Measurements from ENCODE around the gene PEX6.

PEX6 gene

DNA sequence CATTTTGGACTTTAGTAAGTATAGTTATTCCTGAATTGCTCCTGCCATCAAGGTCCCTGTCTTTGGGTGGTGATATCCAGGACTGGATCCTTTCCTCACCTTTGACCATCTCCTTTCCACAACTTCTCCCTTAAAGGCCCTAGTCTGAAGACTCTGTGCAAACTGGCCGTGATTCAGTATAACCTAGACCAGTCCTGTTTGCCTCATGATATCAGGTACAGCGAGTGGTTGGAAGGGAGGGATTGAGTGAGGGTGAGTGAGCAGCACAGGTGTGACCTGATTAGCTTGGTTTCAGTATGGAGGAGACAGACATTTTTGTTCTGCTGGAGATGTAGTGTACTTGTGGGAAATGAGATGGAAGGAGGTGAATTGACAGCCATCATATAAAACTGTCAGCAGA lies 40.2 kb upstream of the PEX6 start:
- no peak for FAIRE-seq
- no peak for DNase-seq (ENCODE audit: insufficient read length, low spot score)
- TF ChIP-seq, protein P1, sequence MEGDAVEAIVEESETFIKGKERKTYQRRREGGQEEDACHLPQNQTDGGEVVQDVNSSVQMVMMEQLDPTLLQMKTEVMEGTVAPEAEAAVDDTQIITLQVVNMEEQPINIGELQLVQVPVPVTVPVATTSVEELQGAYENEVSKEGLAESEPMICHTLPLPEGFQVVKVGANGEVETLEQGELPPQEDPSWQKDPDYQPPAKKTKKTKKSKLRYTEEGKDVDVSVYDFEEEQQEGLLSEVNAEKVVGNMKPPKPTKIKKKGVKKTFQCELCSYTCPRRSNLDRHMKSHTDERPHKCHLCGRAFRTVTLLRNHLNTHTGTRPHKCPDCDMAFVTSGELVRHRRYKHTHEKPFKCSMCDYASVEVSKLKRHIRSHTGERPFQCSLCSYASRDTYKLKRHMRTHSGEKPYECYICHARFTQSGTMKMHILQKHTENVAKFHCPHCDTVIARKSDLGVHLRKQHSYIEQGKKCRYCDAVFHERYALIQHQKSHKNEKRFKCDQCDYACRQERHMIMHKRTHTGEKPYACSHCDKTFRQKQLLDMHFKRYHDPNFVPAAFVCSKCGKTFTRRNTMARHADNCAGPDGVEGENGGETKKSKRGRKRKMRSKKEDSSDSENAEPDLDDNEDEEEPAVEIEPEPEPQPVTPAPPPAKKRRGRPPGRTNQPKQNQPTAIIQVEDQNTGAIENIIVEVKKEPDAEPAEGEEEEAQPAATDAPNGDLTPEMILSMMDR (IDR thresholded peaks at IDR 0.05; ENCODE audit: insufficient read depth, missing control alignments): no peak

DNA sequence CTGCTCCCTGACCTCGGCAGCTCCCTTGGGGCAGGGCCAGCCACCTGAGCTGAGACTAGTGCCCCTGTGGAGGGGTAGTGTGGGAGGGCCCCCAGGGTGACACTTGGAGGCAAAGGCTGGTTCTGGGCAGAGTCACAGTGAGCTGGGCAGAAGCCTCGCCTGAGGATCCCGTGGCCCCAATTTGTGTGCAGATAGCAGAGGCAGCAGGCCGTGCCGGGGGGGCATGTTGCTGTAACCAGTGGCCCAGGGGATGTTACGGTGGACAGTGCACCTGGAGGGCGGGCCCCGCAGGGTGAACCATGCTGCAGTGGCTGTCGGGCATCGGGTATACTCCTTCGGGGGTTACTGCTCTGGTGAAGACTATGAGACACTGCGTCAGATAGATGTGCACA lies 38.0 kb upstream of the PEX6 start:
- TF ChIP-seq, protein P1 (IDR thresholded peaks at IDR 0.05; ENCODE audit: insufficient read depth, missing control alignments): no peak
- FAIRE-seq (no peak), DNase-seq (ENCODE audit: insufficient read length, low spot score) (no peak)

DNA sequence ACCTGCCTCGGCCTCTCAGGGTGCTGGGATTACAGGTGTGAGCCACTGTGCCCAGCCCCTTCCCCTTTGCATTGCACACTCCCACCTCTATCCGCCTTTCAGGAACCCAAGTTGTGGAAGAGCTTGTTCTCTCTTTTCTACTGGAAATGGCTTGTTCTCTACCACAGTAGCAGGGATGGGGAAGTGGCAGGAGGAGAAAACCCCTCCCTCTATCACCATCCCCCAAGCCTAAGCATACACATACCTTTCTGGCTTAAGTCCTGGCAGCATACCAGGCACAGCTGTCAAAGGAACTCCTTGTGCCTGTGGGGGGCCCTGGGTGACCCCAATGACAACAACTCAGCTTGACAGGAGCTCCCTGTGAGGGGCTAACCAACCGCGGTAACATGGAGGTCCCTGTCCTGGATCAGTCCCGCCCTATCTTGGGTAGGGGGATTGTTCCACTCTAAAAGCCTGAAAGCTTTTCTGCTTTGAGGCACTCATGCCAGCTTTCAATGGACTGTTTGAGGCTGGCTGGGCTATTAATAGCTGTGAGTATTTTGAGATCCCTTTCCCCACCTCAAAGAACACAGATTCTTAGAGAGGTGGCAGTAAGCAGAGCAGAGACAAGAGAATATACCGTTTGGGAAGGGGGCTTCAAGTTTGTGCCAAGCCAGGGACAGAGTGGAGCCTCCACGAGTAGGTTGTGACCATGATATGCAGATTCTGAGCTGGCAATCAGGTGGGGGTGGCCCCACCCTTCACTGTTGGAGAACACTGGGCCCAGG lies 37.4 kb upstream of the PEX6 start:
- FAIRE-seq: no peak
- DNase-seq (ENCODE audit: insufficient read length, low spot score): no peak
- TF ChIP-seq, protein P1 (IDR thresholded peaks at IDR 0.05; ENCODE audit: insufficient read depth, missing control alignments): no peak

DNA sequence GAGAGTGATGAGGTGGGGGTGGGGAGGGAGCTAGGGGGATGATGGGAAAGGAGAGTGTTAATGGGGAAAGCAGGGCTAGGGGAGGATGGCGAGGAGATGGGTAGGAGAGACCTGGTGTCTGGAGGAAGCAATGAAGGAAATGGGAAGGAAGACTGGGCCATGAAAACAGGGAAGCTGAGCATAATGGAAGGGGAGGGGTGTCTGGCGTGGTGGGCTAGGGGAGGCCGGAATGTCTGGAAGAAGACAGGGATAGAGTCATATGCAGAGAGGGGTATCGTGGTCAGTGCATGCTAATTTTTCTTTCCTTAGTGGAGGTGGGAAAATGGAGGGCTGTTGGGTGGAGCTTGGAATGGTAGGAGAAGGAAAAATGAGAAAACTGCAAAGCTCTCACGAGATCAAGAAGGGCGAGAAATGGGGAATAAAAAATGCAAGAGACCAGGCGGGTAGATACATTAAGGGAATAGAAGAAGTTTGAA lies 35.5 kb upstream of the PEX6 start:
- TF ChIP-seq, protein P1 (IDR thresholded peaks at IDR 0.05; ENCODE audit: insufficient read depth, missing control alignments): no peak
- FAIRE-seq (no peak), DNase-seq (ENCODE audit: insufficient read length, low spot score) (peak; percentile 68)

DNA sequence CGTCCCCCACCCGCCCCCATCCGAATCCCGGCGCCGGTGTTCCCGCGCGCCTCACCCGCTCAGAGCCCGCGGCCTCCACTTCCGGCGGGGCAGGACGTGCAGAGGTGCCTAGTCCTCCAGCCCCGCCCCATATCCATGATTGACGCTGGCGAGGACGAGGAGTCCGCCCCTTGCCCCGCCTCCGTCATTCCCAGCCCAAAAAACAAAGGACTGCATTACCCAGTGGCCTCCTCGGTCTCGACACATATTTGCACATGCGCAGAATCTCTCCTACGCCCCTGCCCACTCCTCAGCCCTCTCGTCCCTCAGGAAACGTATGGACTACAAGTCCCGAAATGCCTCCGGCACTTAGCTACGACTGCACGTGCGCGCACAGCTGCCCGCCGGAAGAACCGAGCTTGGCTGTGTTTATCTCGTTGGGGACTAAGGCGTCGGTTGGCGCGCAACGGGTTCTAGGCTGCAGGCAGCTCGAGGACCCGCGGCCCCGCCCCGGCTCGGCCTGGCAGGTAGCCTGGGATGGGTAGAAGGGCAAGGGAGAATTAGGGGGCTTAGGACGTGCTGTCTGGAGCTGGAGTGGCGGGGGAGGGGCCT lies 35.0 kb upstream of the PEX6 start, which contains the start of the genes KLHDC3 and MEA1:
KLHDC3 (plus strand) TSS at position 407 of the 591 bp plus-strand sequence. CDS start 2,944 bp downstream, outside the sequence.
MEA1 (minus strand) TSS at position 104 of the 591 bp plus-strand sequence. CDS start 133 bp downstream, outside the sequence.
- DNase-seq (ENCODE audit: insufficient read length, low spot score) (peak; percentile 91), FAIRE-seq (peak; percentile 38)
- TF ChIP-seq, protein P1 (IDR thresholded peaks at IDR 0.05; ENCODE audit: insufficient read depth, missing control alignments): no peak

DNA sequence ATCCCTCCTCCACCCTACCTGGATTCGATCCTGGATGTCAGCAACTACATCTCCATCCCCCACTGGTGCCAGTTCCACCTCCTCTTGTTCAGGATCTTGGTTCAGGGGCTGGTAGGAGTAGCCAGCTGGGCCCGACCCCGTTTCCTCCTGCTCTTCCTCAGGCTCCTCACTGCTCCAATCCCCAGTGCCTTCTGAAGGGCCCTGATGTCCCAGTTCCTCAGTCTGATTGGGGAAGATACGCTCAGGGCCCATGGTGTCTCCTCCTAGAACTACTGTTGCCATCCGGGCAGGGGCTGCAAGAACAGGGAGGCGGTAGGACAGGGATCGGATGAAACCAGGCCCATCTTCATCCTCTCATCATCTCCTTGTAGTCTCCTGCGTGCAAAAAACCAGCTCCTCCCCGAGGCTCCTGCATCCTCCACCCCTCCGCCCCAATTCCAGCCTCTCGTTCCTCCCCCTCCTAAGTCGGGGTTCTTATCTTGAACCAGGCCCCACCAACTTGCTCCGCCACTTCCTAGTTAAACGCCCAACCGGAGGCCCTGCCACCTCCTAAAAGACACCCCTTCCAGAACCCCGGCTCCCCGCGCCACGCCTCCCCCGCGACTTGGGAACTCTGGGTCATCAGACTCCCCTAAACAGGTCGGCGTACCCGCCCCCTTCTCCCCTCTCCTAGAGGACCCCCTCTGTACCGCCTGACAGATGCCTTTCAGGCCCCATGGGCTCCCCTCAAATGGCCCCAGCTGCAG lies 34.3 kb upstream of the PEX6 start:
- DNase-seq (ENCODE audit: insufficient read length, low spot score) (no peak), FAIRE-seq (no peak)
- TF ChIP-seq, protein P1 (IDR thresholded peaks at IDR 0.05; ENCODE audit: insufficient read depth, missing control alignments): no peak
